Activated CD8-positive, alpha-beta memory T cell treated with anti-CD3 and anti-CD28 coated beads, Interleukin-2, amount 10 ng/mL, durations not matched to agents 7 days and 5 days (primary cell): ENCODE measurements around the gene ALX3. TPM values are rescaled to one million over a fixed set of nuclear protein-coding genes. Genes with fewer than 3 reads are reported as not detected.

Experiments
- ATAC-seq: fragments of 150-1000 bp; cut with Tn5 transposase; one replicate; pipeline ENCODE4 v1.10.0; 2021; ENCODE audit warnings: moderate library complexity
- CTCF ChIA-PET: fragments of 350-600 bp; sonication (Branson Sonifier 250); formaldehyde crosslinking; loops from one replicate; lab custom pipeline; 2021; ENCODE audit warnings: antibody characterized with exemption; lab: Charles Lee
- DNase-seq: peaks from one replicate; pipeline ENCODE4 v3.0.0-alpha.2; 2020
- H3K27ac Mint-ChIP-seq: one replicate; pipeline ENCODE4 v1.8.0; 2021; ENCODE audit warnings: mild to moderate bottlenecking, mixed read lengths
- H3K27me3 Mint-ChIP-seq: one replicate; pipeline ENCODE4 v1.8.0; 2021; ENCODE audit warnings: mixed read lengths
- H3K36me3 Mint-ChIP-seq: one replicate; pipeline ENCODE4 v1.8.0; 2021; ENCODE audit warnings: mild to moderate bottlenecking, mixed read lengths
- H3K4me1 Mint-ChIP-seq: one replicate; pipeline ENCODE4 v1.8.0; 2021; ENCODE audit warnings: mixed read lengths
- H3K4me3 Mint-ChIP-seq: one replicate; pipeline ENCODE4 v1.8.0; 2021; ENCODE audit warnings: mild to moderate bottlenecking, moderate library complexity, mixed read lengths
- H3K9me3 Mint-ChIP-seq: one replicate; pipeline ENCODE4 v1.8.0; 2022; ENCODE audit warnings: low read depth, mixed read lengths
- total RNA-seq, 2 experiments: library from RNA; stranded (reverse); gene quantifications; one replicate each; pipeline ENCODE4 v1.2.3, GENCODE V29; 2021

The ALX3 gene
- total RNA-seq, 2 experiments from 2014 or later, result not detected

DNA sequence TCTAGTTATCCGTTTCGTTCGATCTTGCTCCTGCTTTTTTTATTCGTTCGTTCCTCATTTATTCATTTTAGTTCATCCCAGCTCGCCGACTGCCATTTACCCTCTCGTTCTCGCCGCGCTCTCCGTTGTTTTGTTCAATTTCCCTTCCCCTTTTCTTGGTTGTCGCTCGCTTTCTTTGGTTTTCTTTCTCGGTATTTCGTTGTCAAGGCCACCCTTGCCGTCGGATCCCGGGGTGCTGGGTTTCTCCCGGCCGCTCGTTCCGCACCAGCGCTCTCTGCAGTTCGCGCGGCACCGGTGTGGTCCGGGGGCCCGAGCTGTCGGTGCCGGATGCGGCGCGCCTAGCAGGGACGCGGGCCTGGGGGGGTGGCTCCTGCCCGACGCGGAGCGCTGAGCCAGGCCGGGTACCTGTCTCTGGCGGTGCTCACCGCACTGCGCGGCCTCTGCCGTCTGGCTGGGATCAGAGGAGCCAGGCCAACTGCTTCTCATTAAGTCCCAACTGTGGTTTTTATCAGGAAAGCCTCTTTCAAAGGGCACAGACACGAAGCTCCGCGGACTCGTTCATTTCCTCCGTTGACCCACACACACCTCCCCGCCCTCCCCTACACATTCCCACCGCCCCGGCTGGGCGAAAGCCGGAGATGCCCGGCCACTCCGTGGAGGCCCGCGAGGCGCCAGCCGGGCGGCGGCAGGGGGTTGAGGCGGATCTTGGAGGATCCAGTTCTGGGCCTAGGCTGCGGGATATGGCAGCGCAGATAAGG lies 1.6 kb downstream of the ALX3 start:
- Mint-ChIP-seq H3K27ac (peak overlapping the region; percentile 41), H3K4me1 (peaks cover 9% of the 10 kb centered on the region), H3K4me3 (peak overlapping the region; percentile 2), H3K9me3 (no peaks in the 10 kb centered on the region), H3K27me3 (peaks cover 76% of the 10 kb centered on the region), H3K36me3 (peaks cover 2% of the 10 kb centered on the region)
- ATAC-seq (peak; percentile 34), DNase-seq (no peak)
- CTCF ChIA-PET, result interaction anchor here (1.0 to 3.3 kb wide), 3 partner anchors 12 to 19 kb away, joined by 3 to 16 read pairs (median 4); no protein-coding TSS in a partner anchor

- Mint-ChIP-seq H3K4me3 (peak overlapping the region; percentile 2), H3K36me3 (peaks cover 2% of the 10 kb centered on the region), H3K27me3 (peaks cover 70% of the 10 kb centered on the region), H3K9me3 (no peaks in the 10 kb centered on the region), H3K27ac (peak overlapping the region; percentile 41), H3K4me1 (peaks cover 9% of the 10 kb centered on the region)
- no peak for ATAC-seq
- DNase-seq, result no peak
- CTCF ChIA-PET, result interaction anchor here (1.2 to 3.3 kb wide), 3 partner anchors 11 to 14 kb away, joined by 3 to 16 read pairs (median 11); no protein-coding TSS in a partner anchor
Observed at GRCh38 chr1:110067893-110068645, 2.4 kb downstream of the ALX3 start.

- Mint-ChIP-seq H3K27ac (no peak overlapping the region), H3K36me3 (peaks cover 2% of the 10 kb centered on the region), H3K4me1 (peaks cover 9% of the 10 kb centered on the region), H3K4me3 (no peak overlapping the region), H3K27me3 (peaks cover 65% of the 10 kb centered on the region), H3K9me3 (no peaks in the 10 kb centered on the region)
- ATAC-seq (no peak), DNase-seq (no peak)
- CTCF ChIA-PET, result interaction anchor here (2.4 kb wide), 1 partner anchor 13 kb away, joined by 11 read pairs; no protein-coding TSS in a partner anchor
Observed at GRCh38 chr1:110067479-110067892, 3.0 kb downstream of the ALX3 start.

- Mint-ChIP-seq H3K4me3 (no peak overlapping the region), H3K27me3 (peaks cover 48% of the 10 kb centered on the region), H3K27ac (no peak overlapping the region), H3K4me1 (peaks cover 9% of the 10 kb centered on the region), H3K9me3 (no peaks in the 10 kb centered on the region), H3K36me3 (peaks cover 2% of the 10 kb centered on the region)
- no peak for ATAC-seq
- no peak for DNase-seq
- CTCF ChIA-PET, result interaction anchor here (0.7 to 2.4 kb wide), 6 partner anchors 11 to 40 kb away, joined by 3 to 11 read pairs (median 4); no protein-coding TSS in a partner anchor
Observed at GRCh38 chr1:110065841-110066240, 4.6 kb downstream of the ALX3 start.

GRCh38 chr1:110064576-110065337 lies 5.7 kb downstream of the ALX3 start:
- no peaks in the 10 kb centered on the region for H3K9me3 Mint-ChIP-seq
- DNase-seq (no peak), ATAC-seq (no peak)
- H3K36me3 Mint-ChIP-seq, result peaks cover 3% of the 10 kb centered on the region
- no peak overlapping the region for H3K4me3 Mint-ChIP-seq
- no peak overlapping the region for H3K27ac Mint-ChIP-seq
- H3K4me1 Mint-ChIP-seq, result peaks cover 11% of the 10 kb centered on the region
- H3K27me3 Mint-ChIP-seq, result peaks cover 43% of the 10 kb centered on the region
- CTCF ChIA-PET, result interaction anchor here (0.9 to 2.3 kb wide), 5 partner anchors 11 to 41 kb away, joined by 3 to 6 read pairs (median 3); no protein-coding TSS in a partner anchor

DNA sequence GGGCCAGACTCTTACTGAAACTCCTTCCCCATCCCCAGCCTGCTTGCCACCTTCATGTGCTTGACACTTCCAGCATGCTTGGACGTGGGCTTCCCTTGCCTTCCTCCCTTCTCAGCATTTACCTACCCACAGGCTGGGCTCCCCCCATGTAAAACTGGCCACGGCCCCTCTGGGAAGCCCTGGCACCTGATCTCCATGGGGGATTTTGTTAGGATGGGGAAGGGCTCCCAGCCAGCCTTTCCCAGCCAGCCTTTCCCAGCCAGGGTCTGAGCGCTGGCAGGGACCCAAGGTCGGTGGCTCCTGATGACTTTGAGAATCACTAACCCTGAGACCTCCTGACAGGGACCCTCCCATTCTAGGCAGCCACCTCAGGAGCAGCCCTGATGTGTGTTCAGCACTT lies 6.7 kb downstream of the ALX3 start:
- CTCF ChIA-PET, result no interaction called here
- peaks cover 34% of the 10 kb centered on the region for H3K27me3 Mint-ChIP-seq
- no peak for ATAC-seq

GRCh38 chr1:110062612-110063011 lies 7.9 kb downstream of the ALX3 start:
- CTCF ChIA-PET, result interaction anchor here (0.6 to 1.0 kb wide), 4 partner anchors 8 to 70 kb away, joined by 3 to 4 read pairs (median 3); no protein-coding TSS in a partner anchor
- Mint-ChIP-seq H3K36me3 (peaks cover 1% of the 10 kb centered on the region), H3K4me1 (peaks cover 2% of the 10 kb centered on the region), H3K27me3 (peaks cover 22% of the 10 kb centered on the region), H3K4me3 (no peak overlapping the region), H3K27ac (no peak overlapping the region), H3K9me3 (no peaks in the 10 kb centered on the region)
- ATAC-seq (no peak), DNase-seq (no peak)

More for the DNA sequence above, 6.7 kb downstream of the ALX3 start:
- Mint-ChIP-seq H3K4me3 (no peak overlapping the region), H3K36me3 (peaks cover 3% of the 10 kb centered on the region), H3K9me3 (no peaks in the 10 kb centered on the region), H3K27ac (no peak overlapping the region), H3K4me1 (peaks cover 9% of the 10 kb centered on the region)
- no peak for DNase-seq

- Mint-ChIP-seq H3K36me3 (peaks cover 3% of the 10 kb centered on the region), H3K9me3 (no peaks in the 10 kb centered on the region), H3K27me3 (peaks cover 9% of the 10 kb centered on the region), H3K4me3 (no peak overlapping the region), H3K4me1 (peaks cover 2% of the 10 kb centered on the region), H3K27ac (no peak overlapping the region)
- no peak for ATAC-seq
- CTCF ChIA-PET, result interaction anchor here (0.9 to 2.4 kb wide), 3 partner anchors 10 to 77 kb away, joined by 3 to 15 read pairs (median 3); no protein-coding TSS in a partner anchor
- no peak for DNase-seq
Observed at GRCh38 chr1:110061341-110061740, 9.1 kb downstream of the ALX3 start.

GRCh38 chr1:110060662-110061060 lies 9.8 kb downstream of the ALX3 start:
- Mint-ChIP-seq H3K4me3 (no peak overlapping the region), H3K27ac (no peak overlapping the region), H3K36me3 (peaks cover 4% of the 10 kb centered on the region), H3K9me3 (no peaks in the 10 kb centered on the region), H3K4me1 (peaks cover 2% of the 10 kb centered on the region), H3K27me3 (peaks cover 2% of the 10 kb centered on the region)
- ATAC-seq, result no peak
- CTCF ChIA-PET, result interaction anchor here (0.7 to 4.1 kb wide), 28 partner anchors 9 to 423 kb away, joined by 3 to 23 read pairs (median 4); partner anchors contain the start of gene STRIP1
- DNase-seq, result no peak

DNA sequence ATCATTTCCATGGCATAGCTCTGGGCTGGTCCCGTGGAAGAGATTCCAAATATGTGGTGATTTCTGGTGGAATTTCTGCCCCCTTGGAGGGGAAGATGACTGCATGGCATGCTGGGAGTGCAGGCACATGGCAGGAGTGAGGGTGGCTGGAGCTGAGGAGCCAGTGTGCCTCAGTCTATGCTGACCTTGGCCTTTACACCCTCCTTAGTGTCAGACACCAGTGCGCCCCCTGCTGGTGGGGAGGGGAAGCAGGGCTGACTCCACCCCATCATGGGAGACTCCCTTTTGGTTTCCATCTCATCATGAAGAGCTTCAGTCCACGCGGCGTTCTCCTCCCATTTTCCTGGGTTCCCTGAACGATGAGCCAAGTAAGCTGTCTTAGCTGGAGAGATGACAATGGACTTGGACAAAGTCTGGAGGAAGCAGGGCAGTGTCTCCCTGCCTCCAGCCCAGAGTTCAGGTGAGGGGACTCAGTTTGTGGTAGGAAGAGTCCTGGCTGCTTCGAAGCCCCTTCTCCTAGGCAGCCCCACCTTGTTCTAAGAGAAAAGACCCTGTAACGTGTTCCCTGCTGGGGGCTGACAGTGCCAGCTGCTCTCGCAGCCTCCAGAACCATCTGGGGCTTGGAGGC lies 10.3 kb downstream of the ALX3 start:
- Mint-ChIP-seq H3K36me3 (peaks cover 7% of the 10 kb centered on the region), H3K27me3 (no peaks in the 10 kb centered on the region), H3K9me3 (no peaks in the 10 kb centered on the region), H3K4me3 (no peak overlapping the region), H3K27ac (no peak overlapping the region), H3K4me1 (peaks cover 2% of the 10 kb centered on the region)
- DNase-seq (peak; percentile 81), ATAC-seq (peak; percentile 85)
- CTCF ChIA-PET, result interaction anchor here (0.7 to 4.1 kb wide), 30 partner anchors 9 to 423 kb away, joined by 3 to 23 read pairs (median 4); partner anchors contain the start of gene STRIP1

GRCh38 chr1:110059133-110059863 lies 11.2 kb downstream of the ALX3 start:
- DNase-seq, result no peak
- ATAC-seq, result no peak
- Mint-ChIP-seq H3K9me3 (no peaks in the 10 kb centered on the region), H3K4me1 (peaks cover 2% of the 10 kb centered on the region), H3K36me3 (peaks cover 8% of the 10 kb centered on the region), H3K27me3 (no peaks in the 10 kb centered on the region), H3K27ac (no peak overlapping the region), H3K4me3 (no peak overlapping the region)
- CTCF ChIA-PET, result interaction anchor here (0.7 to 4.1 kb wide), 27 partner anchors 8 to 422 kb away, joined by 3 to 23 read pairs (median 5); partner anchors contain the start of gene STRIP1
